NCI-H128 (cell line): Measurements from ENCODE around the gene EIF3J.
"Not testable (repeated sequence)": the region's sequence is repeated elsewhere in the genome, so short reads cannot be mapped to it uniquely, and the experiment has no call there.

Experiments used
- DNase-seq: peaks from one replicate; lab custom pipeline; 2025; ENCODE audit not compliant: unreplicated experiment; lab: John Stamatoyannopoulos, UW

Gene EIF3J

GRCh38 chr15:44536962-44537734 is at the start of gene EIF3J:
TSS of gene EIF3J (plus strand) at chr15:44537147. CDS start at chr15:44537195, 48 bp downstream.
- peak; percentile 64 for DNase-seq

GRCh38 chr15:44489464-44489863 is 47.5 kb upstream of the EIF3J start:
- DNase-seq: no peak

GRCh38 chr15:44490622-44491021 is 46.3 kb upstream of the EIF3J start:
- no peak for DNase-seq

GRCh38 chr15:44492040-44492439 is 44.9 kb upstream of the EIF3J start:
- DNase-seq: no peak

GRCh38 chr15:44492672-44493071 is 44.3 kb upstream of the EIF3J start:
- no peak for DNase-seq

- no peak for DNase-seq
Observed at GRCh38 chr15:44495562-44495961, 41.4 kb upstream of the EIF3J start.

- no peak for DNase-seq
Observed at GRCh38 chr15:44500555-44500954, 36.4 kb upstream of the EIF3J start.

- DNase-seq: no peak
Observed at GRCh38 chr15:44501768-44502366, 35.1 kb upstream of the EIF3J start.

GRCh38 chr15:44516436-44516835 is 20.5 kb upstream of the EIF3J start:
- no peak for DNase-seq

GRCh38 chr15:44519537-44519936 is 17.4 kb upstream of the EIF3J start:
- DNase-seq: no peak

GRCh38 chr15:44525018-44525417 is 11.9 kb upstream of the EIF3J start:
- DNase-seq: no peak

- DNase-seq: no peak
Observed at GRCh38 chr15:44527241-44527640, 9.7 kb upstream of the EIF3J start.

- no peak for DNase-seq
Observed at GRCh38 chr15:44529864-44530604, 6.9 kb upstream of the EIF3J start.

GRCh38 chr15:44530653-44531052 is 6.3 kb upstream of the EIF3J start:
- DNase-seq: no peak

GRCh38 chr15:44532275-44532674 is 4.7 kb upstream of the EIF3J start:
- DNase-seq: not testable (repeated sequence)

- no peak for DNase-seq
Observed at GRCh38 chr15:44532689-44533088, 4.3 kb upstream of the EIF3J start.

GRCh38 chr15:44535092-44535491 is 1.9 kb upstream of the EIF3J start:
- no peak for DNase-seq

- no peak for DNase-seq
Observed at GRCh38 chr15:44535523-44536301, 1.2 kb upstream of the EIF3J start.

GRCh38 chr15:44536302-44536961 is 515 bp upstream of the EIF3J start:
- DNase-seq: peak; percentile 64

- DNase-seq: no peak
Observed at GRCh38 chr15:44537735-44538240, 841 bp downstream of the EIF3J start.
